HepG2 (cell line): ENCODE data around the gene ATR. TPM values are rescaled to one million over a fixed set of nuclear protein-coding genes. Genes with fewer than 3 reads are reported as not detected.
A peak's percentile ranks its signal among the peaks of the same experiment; 100 is the strongest.

Experiments
- CBX2 ChIP-seq, 2 experiments: fragments of 200-600 bp in 1 of 2; sonication (generic); formaldehyde crosslinking in 1 of 2; IDR thresholded peaks; 2 replicates each; pipeline versions ENCODE4 v1.7.0 to v1.8.1; 2018 to 2022; ENCODE audit warnings: low read depth in 2 of 2, low read length in 1 of 2, mild to moderate bottlenecking in 1 of 2, missing genetic modification reagents in 1 of 2
- FOXP1 ChIP-seq, 2 experiments: fragments of 450-650 bp in 1 of 2; IDR thresholded peaks; 2 replicates each; pipeline ENCODE4 v1.6.1; 2017 to 2018; ENCODE audit warnings: antibody characterized with exemption in 1 of 2
- HMGA1 ChIP-seq: sonication (generic); formaldehyde crosslinking; conservative IDR thresholded peaks from 2 replicates; pipeline ENCODE4 v1.4.0; 2020; ENCODE audit warnings: missing genetic modification reagents
- KDM3A ChIP-seq: IDR thresholded peaks from 2 replicates; pipeline ENCODE4 v1.6.1; 2018; ENCODE audit warnings: low read depth, missing compliant biosample characterization
- PHF5A ChIP-seq: IDR thresholded peaks from one replicate; pipeline ENCODE4 v1.6.1; 2018; ENCODE audit warnings: low read depth, missing genetic modification reagents; ENCODE audit not compliant: unreplicated experiment
- SRY ChIP-seq: sonication (generic); formaldehyde crosslinking; IDR thresholded peaks from 2 replicates; pipeline ENCODE4 v1.8.0; 2022; ENCODE audit warnings: mild to moderate bottlenecking, missing genetic modification reagents
- TARDBP ChIP-seq: sonication (generic); formaldehyde crosslinking; IDR thresholded peaks from 2 replicates; pipeline ENCODE4 v1.8.0; 2022; ENCODE audit warnings: mild to moderate bottlenecking, missing genetic modification reagents
- ZNF12 ChIP-seq: sonication (generic); formaldehyde crosslinking; IDR thresholded peaks from 2 replicates; pipeline ENCODE4 v1.5.0; 2020; ENCODE audit warnings: missing genetic modification reagents
- ZNF180 ChIP-seq: sonication (generic); formaldehyde crosslinking; IDR thresholded peaks from 2 replicates; pipeline ENCODE4 v1.4.0; 2020; ENCODE audit warnings: low read depth, missing genetic modification reagents, borderline replicate concordance
- ZNF724P ChIP-seq: sonication (generic); formaldehyde crosslinking; IDR thresholded peaks from 2 replicates; pipeline ENCODE4 v1.8.0; 2022; ENCODE audit warnings: missing genetic modification reagents, borderline replicate concordance
- ZSCAN22 ChIP-seq: sonication (generic); formaldehyde crosslinking; IDR thresholded peaks from 2 replicates; pipeline ENCODE4 v1.4.0; 2020; ENCODE audit warnings: mild to moderate bottlenecking, missing genetic modification reagents
- polyA plus RNA-seq, 8 experiments: library from polyadenylated mRNA; depleted of rRNA in 3 of 8; stranded (reverse) in 7 of 8; unstranded in 1 of 8; fragments of >200 nt; fragmentation: Illumina TruSeq in 4 of 8; extraction: Trizol in 4 of 8; gene quantifications; 2 replicates each; pipeline versions ENCODE4 v1.2.1 to v1.2.3, GENCODE V29; 2011 to 2016; ENCODE audit warnings: low read depth in 4 of 8, missing spikeins in 1 of 8, mixed read lengths in 1 of 8; ENCODE audit not compliant: insufficient read depth in 1 of 8
- total RNA-seq, 5 experiments: library from RNA; depleted of rRNA; stranded (reverse); fragments of >200 nt; fragmentation: Illumina TruSeq; extraction: Trizol; gene quantifications; 2 replicates each; pipeline ENCODE4 v1.2.3, GENCODE V29; 2016; ENCODE audit warnings: low read depth in 1 of 5
- TF ChIP-seq, protein P1 (sequence below): fragments of 450-650 bp; IDR thresholded peaks from 2 replicates; pipeline ENCODE4 v1.6.1; 2017; ENCODE audit warnings: mild to moderate bottlenecking
- TF ChIP-seq, protein P2 (sequence below): sonication (generic); formaldehyde crosslinking; conservative IDR thresholded peaks from 2 replicates; pipeline ENCODE4 v1.4.0; 2020; ENCODE audit warnings: mild to moderate bottlenecking, missing genetic modification reagents, moderate library complexity
- TF ChIP-seq, protein P3 (sequence below), 2 experiments: fragments of 450-650 bp in 1 of 2; sonication (generic) in 1 of 2; formaldehyde crosslinking; IDR thresholded peaks; 2 replicates each; pipeline versions ENCODE4 v1.5.0 to v1.8.0; 2020 to 2022; ENCODE audit warnings: mild to moderate bottlenecking in 1 of 2, missing genetic modification reagents in 1 of 2
- TF ChIP-seq, protein P4 (sequence below): sonication (generic); formaldehyde crosslinking; IDR thresholded peaks from 2 replicates; pipeline ENCODE4 v1.8.0; 2022; ENCODE audit warnings: missing genetic modification reagents, mild to moderate bottlenecking, inconsistent platforms, borderline replicate concordance
- TF ChIP-seq, protein P5 (sequence below): sonication (generic); formaldehyde crosslinking; IDR thresholded peaks from 2 replicates; pipeline ENCODE4 v1.4.0; 2020; ENCODE audit warnings: missing genetic modification reagents

ATR gene
- total and polyA plus RNA-seq, 2 of the 13 experiments (the other 11 are each of a cell fraction or from before 2014, with no cell fraction given): 6.6 to 17.0 TPM

DNA sequence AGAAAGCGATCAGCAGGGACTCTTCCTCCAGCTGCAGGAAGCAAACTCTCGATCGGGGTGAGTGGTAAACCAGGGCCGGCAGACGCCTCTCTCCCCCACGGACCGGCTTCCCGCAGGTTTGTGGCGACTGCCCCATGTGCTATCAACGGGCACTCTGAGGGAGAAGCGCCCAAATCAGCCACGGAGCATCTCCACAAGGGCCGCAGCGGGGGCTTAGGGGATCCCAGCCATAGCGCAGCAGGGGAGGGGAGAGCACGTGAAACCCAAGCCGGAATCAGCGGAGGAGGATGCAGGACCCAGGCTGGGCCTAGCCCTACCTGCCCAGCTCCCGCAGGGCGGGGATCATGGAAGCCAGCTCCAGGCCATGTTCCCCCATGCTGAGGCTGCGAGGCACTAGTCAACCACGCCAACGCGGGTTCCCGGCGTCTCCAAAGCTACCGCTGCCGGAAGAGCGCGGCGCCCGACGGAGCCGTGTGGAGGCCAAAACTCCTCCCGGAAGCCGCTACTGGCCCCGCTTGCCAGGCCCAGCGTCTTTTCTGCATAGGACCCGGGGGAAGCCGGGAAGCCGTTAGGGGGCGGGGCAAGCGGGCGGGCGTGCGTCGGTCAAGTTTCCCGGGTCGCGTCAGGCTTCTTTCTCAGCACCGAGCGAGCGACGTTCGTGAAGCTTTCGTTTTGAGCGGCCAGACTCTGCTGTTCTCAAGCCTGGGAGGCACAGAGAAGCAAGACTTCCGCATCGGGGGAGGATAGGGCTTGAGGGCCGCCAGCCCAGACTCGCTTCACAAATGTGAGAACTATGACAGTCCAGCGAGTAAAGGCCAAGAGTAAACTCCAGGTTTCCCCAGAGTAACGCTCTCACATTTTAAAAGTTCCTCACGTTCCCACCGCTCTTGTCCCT is at the start of gene ATR (continued):
- TF ChIP-seq, protein P1, sequence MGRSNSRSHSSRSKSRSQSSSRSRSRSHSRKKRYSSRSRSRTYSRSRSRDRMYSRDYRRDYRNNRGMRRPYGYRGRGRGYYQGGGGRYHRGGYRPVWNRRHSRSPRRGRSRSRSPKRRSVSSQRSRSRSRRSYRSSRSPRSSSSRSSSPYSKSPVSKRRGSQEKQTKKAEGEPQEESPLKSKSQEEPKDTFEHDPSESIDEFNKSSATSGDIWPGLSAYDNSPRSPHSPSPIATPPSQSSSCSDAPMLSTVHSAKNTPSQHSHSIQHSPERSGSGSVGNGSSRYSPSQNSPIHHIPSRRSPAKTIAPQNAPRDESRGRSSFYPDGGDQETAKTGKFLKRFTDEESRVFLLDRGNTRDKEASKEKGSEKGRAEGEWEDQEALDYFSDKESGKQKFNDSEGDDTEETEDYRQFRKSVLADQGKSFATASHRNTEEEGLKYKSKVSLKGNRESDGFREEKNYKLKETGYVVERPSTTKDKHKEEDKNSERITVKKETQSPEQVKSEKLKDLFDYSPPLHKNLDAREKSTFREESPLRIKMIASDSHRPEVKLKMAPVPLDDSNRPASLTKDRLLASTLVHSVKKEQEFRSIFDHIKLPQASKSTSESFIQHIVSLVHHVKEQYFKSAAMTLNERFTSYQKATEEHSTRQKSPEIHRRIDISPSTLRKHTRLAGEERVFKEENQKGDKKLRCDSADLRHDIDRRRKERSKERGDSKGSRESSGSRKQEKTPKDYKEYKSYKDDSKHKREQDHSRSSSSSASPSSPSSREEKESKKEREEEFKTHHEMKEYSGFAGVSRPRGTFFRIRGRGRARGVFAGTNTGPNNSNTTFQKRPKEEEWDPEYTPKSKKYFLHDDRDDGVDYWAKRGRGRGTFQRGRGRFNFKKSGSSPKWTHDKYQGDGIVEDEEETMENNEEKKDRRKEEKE: no peak
- TF ChIP-seq ZNF180: 0 out of 2 replicates have a peak, but pooled peaks have one; percentile 46
- no peak; the same call in 1 of the 2 replicates for TF ChIP-seq ZNF12
- TF ChIP-seq, protein P2, sequence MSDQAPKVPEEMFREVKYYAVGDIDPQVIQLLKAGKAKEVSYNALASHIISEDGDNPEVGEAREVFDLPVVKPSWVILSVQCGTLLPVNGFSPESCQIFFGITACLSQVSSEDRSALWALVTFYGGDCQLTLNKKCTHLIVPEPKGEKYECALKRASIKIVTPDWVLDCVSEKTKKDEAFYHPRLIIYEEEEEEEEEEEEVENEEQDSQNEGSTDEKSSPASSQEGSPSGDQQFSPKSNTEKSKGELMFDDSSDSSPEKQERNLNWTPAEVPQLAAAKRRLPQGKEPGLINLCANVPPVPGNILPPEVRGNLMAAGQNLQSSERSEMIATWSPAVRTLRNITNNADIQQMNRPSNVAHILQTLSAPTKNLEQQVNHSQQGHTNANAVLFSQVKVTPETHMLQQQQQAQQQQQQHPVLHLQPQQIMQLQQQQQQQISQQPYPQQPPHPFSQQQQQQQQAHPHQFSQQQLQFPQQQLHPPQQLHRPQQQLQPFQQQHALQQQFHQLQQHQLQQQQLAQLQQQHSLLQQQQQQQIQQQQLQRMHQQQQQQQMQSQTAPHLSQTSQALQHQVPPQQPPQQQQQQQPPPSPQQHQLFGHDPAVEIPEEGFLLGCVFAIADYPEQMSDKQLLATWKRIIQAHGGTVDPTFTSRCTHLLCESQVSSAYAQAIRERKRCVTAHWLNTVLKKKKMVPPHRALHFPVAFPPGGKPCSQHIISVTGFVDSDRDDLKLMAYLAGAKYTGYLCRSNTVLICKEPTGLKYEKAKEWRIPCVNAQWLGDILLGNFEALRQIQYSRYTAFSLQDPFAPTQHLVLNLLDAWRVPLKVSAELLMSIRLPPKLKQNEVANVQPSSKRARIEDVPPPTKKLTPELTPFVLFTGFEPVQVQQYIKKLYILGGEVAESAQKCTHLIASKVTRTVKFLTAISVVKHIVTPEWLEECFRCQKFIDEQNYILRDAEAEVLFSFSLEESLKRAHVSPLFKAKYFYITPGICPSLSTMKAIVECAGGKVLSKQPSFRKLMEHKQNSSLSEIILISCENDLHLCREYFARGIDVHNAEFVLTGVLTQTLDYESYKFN (CRISPR knock-in tag): peak; percentile 71; the same call in 1 of the 2 replicates
- TF ChIP-seq ZSCAN22: no peak
- peak; percentile 49; the same call in 1 of the 2 replicates for TF ChIP-seq ZNF724P (CRISPR knock-in tag)
- peak; percentile 87 for TF ChIP-seq PHF5A (CRISPR knock-in tag)
- TF ChIP-seq, protein P3, sequence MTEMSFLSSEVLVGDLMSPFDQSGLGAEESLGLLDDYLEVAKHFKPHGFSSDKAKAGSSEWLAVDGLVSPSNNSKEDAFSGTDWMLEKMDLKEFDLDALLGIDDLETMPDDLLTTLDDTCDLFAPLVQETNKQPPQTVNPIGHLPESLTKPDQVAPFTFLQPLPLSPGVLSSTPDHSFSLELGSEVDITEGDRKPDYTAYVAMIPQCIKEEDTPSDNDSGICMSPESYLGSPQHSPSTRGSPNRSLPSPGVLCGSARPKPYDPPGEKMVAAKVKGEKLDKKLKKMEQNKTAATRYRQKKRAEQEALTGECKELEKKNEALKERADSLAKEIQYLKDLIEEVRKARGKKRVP (CRISPR knock-in tag; IDR thresholded peaks at IDR 0.05): peak in 1 of 2 experiments; percentile 83; a peak in 2 of 4 replicates
- TF ChIP-seq KDM3A: peak; percentile 96
- TF ChIP-seq CBX2 (IDR thresholded peaks at IDR 0.05; ENCODE audit: low read depth, low read length): no peak
- no peak for TF ChIP-seq CBX2 (CRISPR knock-in tag; IDR thresholded peaks at IDR 0.05; ENCODE audit: low read depth)
- TF ChIP-seq HMGA1 (CRISPR knock-in tag): no peak
- TF ChIP-seq SRY: 0 out of 2 replicates have a peak, but pooled peaks have one; percentile 59
- TF ChIP-seq, protein P4, sequence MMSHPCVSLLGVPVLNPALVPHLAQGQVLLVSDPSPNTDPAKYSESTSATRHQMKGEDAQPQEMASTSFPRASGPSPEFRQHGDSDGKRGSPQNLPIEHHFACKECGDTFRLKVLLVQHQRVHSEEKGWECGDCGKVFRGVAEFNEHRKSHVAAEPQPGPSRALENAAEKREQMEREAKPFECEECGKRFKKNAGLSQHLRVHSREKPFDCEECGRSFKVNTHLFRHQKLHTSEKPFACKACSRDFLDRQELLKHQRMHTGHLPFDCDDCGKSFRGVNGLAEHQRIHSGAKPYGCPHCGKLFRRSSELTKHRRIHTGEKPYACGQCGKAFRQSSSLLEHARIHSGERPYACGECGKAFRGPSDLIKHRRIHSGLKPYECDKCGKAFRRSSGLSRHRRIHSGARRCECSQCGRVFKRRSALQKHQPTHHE (CRISPR knock-in tag): peak; percentile 97
- no peak for TF ChIP-seq FOXP1 (IDR thresholded peaks at IDR 0.05)
- no peak for TF ChIP-seq FOXP1 (CRISPR knock-in tag; IDR thresholded peaks at IDR 0.05)
- TF ChIP-seq TARDBP (CRISPR knock-in tag): peak; percentile 98
- TF ChIP-seq, protein P5, sequence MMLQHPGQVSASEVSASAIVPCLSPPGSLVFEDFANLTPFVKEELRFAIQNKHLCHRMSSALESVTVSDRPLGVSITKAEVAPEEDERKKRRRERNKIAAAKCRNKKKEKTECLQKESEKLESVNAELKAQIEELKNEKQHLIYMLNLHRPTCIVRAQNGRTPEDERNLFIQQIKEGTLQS (CRISPR knock-in tag): no peak
